ENCODE results near the gene FABP7.
A peak's percentile ranks its signal among the peaks of the same experiment; 100 is the strongest.

Gene FABP7

DNA sequence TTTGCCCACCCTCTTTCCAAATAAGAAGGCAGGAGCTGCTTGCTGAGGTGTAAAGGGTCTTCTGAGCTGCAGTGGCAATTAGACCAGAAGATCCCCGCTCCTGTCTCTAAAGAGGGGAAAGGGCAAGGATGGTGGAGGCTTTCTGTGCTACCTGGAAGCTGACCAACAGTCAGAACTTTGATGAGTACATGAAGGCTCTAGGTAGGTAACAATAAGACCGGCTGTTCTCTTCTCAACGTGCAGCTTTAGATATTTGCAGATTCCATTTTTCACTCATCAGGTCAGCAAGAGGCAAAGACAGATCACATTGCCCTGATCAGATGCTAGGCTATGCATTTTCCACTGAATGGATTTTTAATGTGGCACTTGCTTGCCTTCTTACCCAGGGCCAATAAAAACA, at the start of gene FABP7:
Gene FABP7 (plus strand): TSS at position 50 of the 400 bp plus-strand sequence. CDS start 79 bp downstream, at position 129.
- TF ChIP-seq, protein P1, sequence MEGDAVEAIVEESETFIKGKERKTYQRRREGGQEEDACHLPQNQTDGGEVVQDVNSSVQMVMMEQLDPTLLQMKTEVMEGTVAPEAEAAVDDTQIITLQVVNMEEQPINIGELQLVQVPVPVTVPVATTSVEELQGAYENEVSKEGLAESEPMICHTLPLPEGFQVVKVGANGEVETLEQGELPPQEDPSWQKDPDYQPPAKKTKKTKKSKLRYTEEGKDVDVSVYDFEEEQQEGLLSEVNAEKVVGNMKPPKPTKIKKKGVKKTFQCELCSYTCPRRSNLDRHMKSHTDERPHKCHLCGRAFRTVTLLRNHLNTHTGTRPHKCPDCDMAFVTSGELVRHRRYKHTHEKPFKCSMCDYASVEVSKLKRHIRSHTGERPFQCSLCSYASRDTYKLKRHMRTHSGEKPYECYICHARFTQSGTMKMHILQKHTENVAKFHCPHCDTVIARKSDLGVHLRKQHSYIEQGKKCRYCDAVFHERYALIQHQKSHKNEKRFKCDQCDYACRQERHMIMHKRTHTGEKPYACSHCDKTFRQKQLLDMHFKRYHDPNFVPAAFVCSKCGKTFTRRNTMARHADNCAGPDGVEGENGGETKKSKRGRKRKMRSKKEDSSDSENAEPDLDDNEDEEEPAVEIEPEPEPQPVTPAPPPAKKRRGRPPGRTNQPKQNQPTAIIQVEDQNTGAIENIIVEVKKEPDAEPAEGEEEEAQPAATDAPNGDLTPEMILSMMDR (IDR thresholded peaks at IDR 0.05; ENCODE audit: extremely low read depth, insufficient read depth, missing control alignments): no peak
- in situ Hi-C loops (cut with MboI; ENCODE audit: low pct_unique_long_range_greater_than_20kb, low sequenced_read_pairs, unreplicated experiment): no loop called here
- no peak for DNase-seq (ENCODE audit: low spot score)

DNA sequence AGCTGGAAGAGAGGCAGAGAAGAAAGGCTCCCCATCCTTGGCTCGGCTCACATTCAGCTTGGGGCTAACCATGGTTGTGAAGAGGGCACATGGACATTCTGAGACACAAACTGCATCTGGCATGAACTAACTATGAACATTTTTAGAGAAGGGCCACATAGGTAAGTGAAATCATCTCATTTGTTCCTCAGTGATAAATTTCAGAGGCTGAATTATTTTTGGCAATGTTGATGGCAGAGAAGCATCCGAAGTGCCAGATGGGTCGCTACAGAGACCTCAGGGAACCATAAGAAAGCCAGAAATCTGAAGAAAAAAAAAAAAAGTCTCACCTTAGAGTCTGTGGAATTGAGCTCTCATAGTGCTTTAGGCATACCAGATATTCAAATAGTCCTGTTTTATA, 49.2 kb upstream of the FABP7 start:
- DNase-seq (ENCODE audit: low spot score): no peak
- TF ChIP-seq, protein P1 (IDR thresholded peaks at IDR 0.05; ENCODE audit: extremely low read depth, insufficient read depth, missing control alignments): no peak
- in situ Hi-C loops (cut with MboI; ENCODE audit: low pct_unique_long_range_greater_than_20kb, low sequenced_read_pairs, unreplicated experiment): no loop called here

DNA sequence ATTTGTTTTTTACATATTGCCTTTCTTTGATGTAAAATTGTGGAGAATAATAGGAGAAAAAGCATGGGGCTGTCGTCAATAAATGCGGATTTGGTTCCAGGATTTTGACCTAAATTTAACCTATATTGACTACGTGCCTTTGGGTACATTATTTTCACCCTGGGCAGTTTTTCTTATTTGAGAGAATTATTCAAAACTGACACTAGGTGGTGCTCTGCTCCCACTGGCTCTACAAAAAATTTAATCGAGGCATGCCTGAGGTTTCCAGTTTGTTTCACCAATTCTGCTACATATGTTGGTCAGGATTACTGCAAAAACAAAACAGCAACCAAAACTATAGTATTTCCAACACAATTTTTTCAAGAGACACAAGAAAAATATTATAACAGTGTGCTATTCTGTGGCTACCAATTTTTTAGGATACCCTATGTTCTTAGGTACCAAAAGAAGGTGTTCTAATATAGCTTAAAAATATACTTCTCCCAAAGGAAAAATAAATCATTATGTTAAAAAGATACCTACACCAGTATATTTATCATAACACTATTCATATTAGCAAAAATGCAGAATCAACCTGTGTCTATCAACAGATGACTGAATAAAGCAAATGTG, 48.6 kb upstream of the FABP7 start:
- TF ChIP-seq, protein P1 (IDR thresholded peaks at IDR 0.05; ENCODE audit: extremely low read depth, insufficient read depth, missing control alignments): peak; percentile 64

DNA sequence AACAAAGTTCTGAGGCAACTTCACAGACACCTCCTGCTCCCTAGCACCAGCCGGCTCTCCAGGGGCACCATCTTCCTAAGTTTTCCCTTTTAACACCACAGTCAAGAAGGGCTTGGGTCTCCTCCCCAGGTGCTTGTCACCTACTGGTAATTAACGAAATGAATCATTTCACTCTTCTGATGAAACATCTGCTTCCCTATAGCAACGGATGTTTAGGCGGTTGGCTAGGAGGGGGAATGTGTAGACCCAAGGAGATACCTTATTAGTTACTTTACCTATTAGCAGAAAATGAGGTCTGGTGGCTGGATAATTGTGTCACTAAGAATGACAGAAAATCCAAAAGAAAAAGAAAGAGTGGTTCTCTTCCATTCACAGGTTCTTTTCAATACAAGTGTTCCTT, 46.3 kb upstream of the FABP7 start:
- in situ Hi-C loops (cut with MboI; ENCODE audit: low pct_unique_long_range_greater_than_20kb, low sequenced_read_pairs, unreplicated experiment): no loop called here

More for the DNA sequence above, 48.6 kb upstream of the FABP7 start:
- DNase-seq (ENCODE audit: low spot score): no peak
- in situ Hi-C loops (cut with MboI; ENCODE audit: low pct_unique_long_range_greater_than_20kb, low sequenced_read_pairs, unreplicated experiment): no loop called here

DNA sequence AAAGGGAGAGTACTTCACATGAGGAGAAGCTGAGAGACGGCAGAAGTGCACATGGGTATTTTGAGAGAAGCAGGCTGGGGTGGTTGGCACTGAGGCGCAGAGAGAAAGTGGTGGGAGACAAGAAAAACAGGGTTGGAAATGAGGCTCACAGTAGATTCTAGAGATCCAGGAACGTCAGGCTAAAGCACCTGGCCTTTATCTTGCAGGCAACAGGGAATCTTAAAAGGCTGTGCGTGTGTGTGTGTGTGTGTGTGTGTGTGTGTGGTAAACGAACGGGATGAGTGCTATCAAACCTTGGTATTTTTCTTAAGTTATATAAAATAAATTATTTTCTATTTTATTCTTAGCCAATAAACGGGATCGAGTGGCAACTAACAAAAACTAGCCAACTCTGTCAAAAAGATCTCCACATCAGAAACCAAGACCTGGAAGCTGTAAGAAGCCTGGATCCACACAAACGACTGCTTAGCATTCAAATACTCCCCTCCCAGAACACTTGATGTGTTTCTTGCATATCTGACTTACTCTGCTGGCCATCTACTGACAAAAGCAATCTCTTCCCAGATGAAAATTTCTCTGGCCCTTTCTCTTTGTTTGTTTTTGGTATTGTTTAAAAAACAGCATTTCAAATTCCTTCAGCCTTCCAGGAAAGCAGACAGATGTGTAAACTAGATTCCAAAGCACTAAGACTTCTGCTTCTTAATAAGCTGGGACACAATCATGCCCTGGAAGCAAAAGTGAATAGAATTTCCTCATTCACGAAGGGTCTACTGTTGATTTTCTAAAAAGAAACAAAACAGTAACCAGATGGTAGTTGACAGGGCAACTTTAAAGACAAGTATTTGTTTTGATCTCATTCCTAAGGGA, 44.8 kb upstream of the FABP7 start:
- in situ Hi-C loops (cut with MboI; ENCODE audit: low pct_unique_long_range_greater_than_20kb, low sequenced_read_pairs, unreplicated experiment): no loop called here
- DNase-seq (ENCODE audit: low spot score): no peak

More for the DNA sequence above, 46.3 kb upstream of the FABP7 start:
- TF ChIP-seq, protein P1 (IDR thresholded peaks at IDR 0.05; ENCODE audit: extremely low read depth, insufficient read depth, missing control alignments): no peak
- no peak for DNase-seq (ENCODE audit: low spot score)

DNA sequence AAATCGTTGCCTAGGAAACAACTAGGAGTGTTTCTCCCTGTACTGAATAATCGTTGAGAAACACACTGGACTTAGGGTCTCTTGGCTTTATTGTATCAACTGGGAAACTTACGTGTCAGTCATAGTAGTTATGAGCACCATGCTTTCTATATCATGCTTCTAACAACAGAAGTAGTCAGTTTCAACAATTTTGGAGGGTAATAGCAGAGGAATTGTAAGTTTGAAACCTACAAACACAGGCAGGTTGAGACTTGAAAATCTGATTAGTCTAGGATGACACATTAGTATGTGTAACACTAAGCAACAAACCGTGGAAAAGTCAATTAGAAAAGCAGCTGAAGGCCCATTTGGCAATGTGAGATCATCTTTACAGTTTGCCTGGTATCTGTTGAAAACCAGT, 43.9 kb upstream of the FABP7 start:
- DNase-seq (ENCODE audit: low spot score): no peak
- TF ChIP-seq, protein P1 (IDR thresholded peaks at IDR 0.05; ENCODE audit: extremely low read depth, insufficient read depth, missing control alignments): no peak
- in situ Hi-C loops (cut with MboI; ENCODE audit: low pct_unique_long_range_greater_than_20kb, low sequenced_read_pairs, unreplicated experiment): no loop called here

More for the DNA sequence above, 44.8 kb upstream of the FABP7 start:
- TF ChIP-seq, protein P1 (IDR thresholded peaks at IDR 0.05; ENCODE audit: extremely low read depth, insufficient read depth, missing control alignments): no peak

Data from GM13977 (cell line).